Ascending aorta (tissue), 2 donors: ENCODE data around the gene GREM2. TPM values are rescaled to one million over a fixed set of nuclear protein-coding genes. Genes with fewer than 3 reads are reported as not detected.

Experiments
- DNase-seq, 2 donors: peaks; one replicate each; pipeline ENCODE4 v3.0.0-alpha.2; 2019; ENCODE audit warnings: low spot score in 2 of 2
- H3K27ac ChIP-seq, 2 donors: fragments of 200-600 bp; sonication (generic); one replicate each; pipeline ENCODE4 v1.5.1; 2016 to 2017; ENCODE audit warnings: mild to moderate bottlenecking in 1 of 2
- H3K27me3 ChIP-seq: fragments of 200-600 bp; sonication (generic); one replicate; pipeline ENCODE4 v1.5.1; 2017
- H3K36me3 ChIP-seq, 2 donors: fragments of 200-600 bp; sonication (generic); one replicate each; pipeline ENCODE4 v1.5.1; 2016
- H3K4me1 ChIP-seq, 2 donors: fragments of 200-600 bp; sonication (generic); one replicate each; pipeline ENCODE4 v1.5.1; 2016 to 2017; ENCODE audit warnings: mild to moderate bottlenecking in 1 of 2
- H3K4me3 ChIP-seq, 2 donors: fragments of 200-600 bp; sonication (generic); one replicate each; pipeline ENCODE4 v1.5.1; 2016 to 2017; ENCODE audit warnings: mild to moderate bottlenecking in 1 of 2
- H3K9me3 ChIP-seq, 2 donors: fragments of 200-600 bp; sonication (generic); one replicate each; pipeline ENCODE4 v1.5.1; 2016
- CTCF ChIP-seq, 3 experiments: fragments of 200-600 bp in 2 of 3; fragments of 450-650 bp in 1 of 3; sonication (generic) in 2 of 3; IDR thresholded peaks; one replicate each; pipeline ENCODE4 v1.5.1; 2016 to 2019; ENCODE audit warnings: antibody characterized with exemption in 3 of 3, mild to moderate bottlenecking in 1 of 3, moderate library complexity in 1 of 3
- intact Hi-C: fragments of 100-400 bp; cut with DNase I; formaldehyde crosslinking; loops from one replicate; pipeline ENCODE4 v1.15.1; 2023
- total RNA-seq: library from RNA; depleted of rRNA; stranded (reverse); fragments of >200 nt; gene quantifications from one replicate; pipeline ENCODE4 v1.1.0, GENCODE V29; 2016

GREM2 gene
- total RNA-seq, 1 donor from 2014 or later = not detected

- TF ChIP-seq CTCF (IDR thresholded peaks at IDR 0.05) = no peak
- H3K27ac ChIP-seq = no peak overlapping the region
- H3K36me3 ChIP-seq = no peaks in the 10 kb centered on the region
- H3K9me3 ChIP-seq = no peaks in the 10 kb centered on the region
- H3K4me3 ChIP-seq = no peak overlapping the region
- DNase-seq = no peak
- intact Hi-C loops = no loop called here
- H3K27me3 ChIP-seq = no peaks in the 10 kb centered on the region
- H3K4me1 ChIP-seq = no peaks in the 10 kb centered on the region
These were observed 13.5 kb downstream of the GREM2 start for GRCh38 chr1:240598216-240599001.

GRCh38 chr1:240597153-240597745 lies 14.7 kb downstream of the GREM2 start:
- H3K9me3 ChIP-seq = no peaks in the 10 kb centered on the region
- H3K27me3 ChIP-seq = no peaks in the 10 kb centered on the region
- H3K4me3 ChIP-seq = no peak overlapping the region
- H3K36me3 ChIP-seq = no peaks in the 10 kb centered on the region
- no peaks in the 10 kb centered on the region for H3K4me1 ChIP-seq
- no peak for DNase-seq
- TF ChIP-seq CTCF (IDR thresholded peaks at IDR 0.05) = no peak
- no peak overlapping the region for H3K27ac ChIP-seq
- intact Hi-C loops = no loop called here

- intact Hi-C loops = no loop called here
- no peak for TF ChIP-seq CTCF (IDR thresholded peaks at IDR 0.05)
- Histone ChIP-seq H3K9me3 (no peaks in the 10 kb centered on the region), H3K4me1 (no peaks in the 10 kb centered on the region), H3K36me3 (no peaks in the 10 kb centered on the region), H3K27me3 (no peaks in the 10 kb centered on the region), H3K4me3 (no peak overlapping the region), H3K27ac (no peak overlapping the region)
- DNase-seq = no peak
These were observed 16.5 kb downstream of the GREM2 start for GRCh38 chr1:240595476-240595875.

GRCh38 chr1:240591564-240591963 lies 20.4 kb downstream of the GREM2 start:
- Histone ChIP-seq H3K9me3 (no peaks in the 10 kb centered on the region), H3K27ac (no peak overlapping the region), H3K27me3 (no peaks in the 10 kb centered on the region), H3K4me1 (no peaks in the 10 kb centered on the region), H3K4me3 (no peak overlapping the region), H3K36me3 (no peaks in the 10 kb centered on the region)
- no peak for DNase-seq
- no peak for TF ChIP-seq CTCF (IDR thresholded peaks at IDR 0.05)
- intact Hi-C loops = no loop called here

GRCh38 chr1:240591078-240591477 lies 20.9 kb downstream of the GREM2 start:
- Histone ChIP-seq H3K27me3 (no peaks in the 10 kb centered on the region), H3K36me3 (no peaks in the 10 kb centered on the region), H3K4me1 (no peaks in the 10 kb centered on the region), H3K27ac (no peak overlapping the region), H3K4me3 (no peak overlapping the region), H3K9me3 (no peaks in the 10 kb centered on the region)
- no peak for DNase-seq
- intact Hi-C loops = no loop called here
- no peak for TF ChIP-seq CTCF (IDR thresholded peaks at IDR 0.05)
